Activated CD8-positive, alpha-beta T cell treated with anti-CD3 and anti-CD28 coated beads for 36 hours (primary cell): Measurements from ENCODE around the gene ETV6. TPM values are rescaled to one million over a fixed set of nuclear protein-coding genes. Genes with fewer than 3 reads are reported as not detected.

Source experiments
- ATAC-seq: fragments of 200-7000 bp; cut with Tn5 transposase; one replicate; pipeline ENCODE4 v1.10.0; 2021; ENCODE audit warnings: mild to moderate bottlenecking, moderate library complexity
- CTCF ChIA-PET: fragments of 350-600 bp; sonication (Branson Sonifier 250); formaldehyde crosslinking; loops from one replicate; lab custom pipeline; 2021; ENCODE audit warnings: antibody characterized with exemption; lab: Charles Lee
- POLR2A ChIA-PET: fragments of 350-600 bp; sonication (Branson Sonifier 250); formaldehyde crosslinking; loops from one replicate; lab custom pipeline; 2021; ENCODE audit warnings: antibody characterized with exemption; lab: Charles Lee
- DNase-seq: peaks from one replicate; pipeline ENCODE4 v3.0.0-alpha.2; 2020
- H3K27ac Mint-ChIP-seq: one replicate; pipeline ENCODE4 v1.8.0; 2021; ENCODE audit warnings: mild to moderate bottlenecking, mixed read lengths
- H3K27me3 Mint-ChIP-seq: one replicate; pipeline ENCODE4 v1.8.0; 2021; ENCODE audit warnings: mixed read lengths
- H3K36me3 Mint-ChIP-seq: one replicate; pipeline ENCODE4 v1.8.0; 2021; ENCODE audit warnings: low read depth, mixed read lengths
- H3K4me1 Mint-ChIP-seq: one replicate; pipeline ENCODE4 v1.8.0; 2021; ENCODE audit warnings: low read depth, mixed read lengths
- H3K4me3 Mint-ChIP-seq: one replicate; pipeline ENCODE4 v1.8.0; 2021; ENCODE audit warnings: mild to moderate bottlenecking, moderate library complexity, mixed read lengths
- H3K9me3 Mint-ChIP-seq: one replicate; pipeline ENCODE4 v1.8.0; 2021; ENCODE audit warnings: mixed read lengths
- intact Hi-C: fragments of 100-400 bp; cut with micrococcal nuclease; formaldehyde crosslinking; loops from one replicate; pipeline ENCODE4 v1.10.0; 2022
- total RNA-seq, 2 experiments: library from RNA; stranded (reverse); gene quantifications; one replicate each; pipeline ENCODE4 v1.2.3, GENCODE V29; 2021
- TF ChIP-seq, protein P1 (sequence below): fragments of 200-600 bp; IDR thresholded peaks from one replicate; pipeline ENCODE4 v1.8.0; 2022; ENCODE audit warnings: antibody characterized with exemption, mild to moderate bottlenecking

The ETV6 gene
- total RNA-seq, 2 experiments from 2014 or later = 20.5 to 22.7 TPM

DNA sequence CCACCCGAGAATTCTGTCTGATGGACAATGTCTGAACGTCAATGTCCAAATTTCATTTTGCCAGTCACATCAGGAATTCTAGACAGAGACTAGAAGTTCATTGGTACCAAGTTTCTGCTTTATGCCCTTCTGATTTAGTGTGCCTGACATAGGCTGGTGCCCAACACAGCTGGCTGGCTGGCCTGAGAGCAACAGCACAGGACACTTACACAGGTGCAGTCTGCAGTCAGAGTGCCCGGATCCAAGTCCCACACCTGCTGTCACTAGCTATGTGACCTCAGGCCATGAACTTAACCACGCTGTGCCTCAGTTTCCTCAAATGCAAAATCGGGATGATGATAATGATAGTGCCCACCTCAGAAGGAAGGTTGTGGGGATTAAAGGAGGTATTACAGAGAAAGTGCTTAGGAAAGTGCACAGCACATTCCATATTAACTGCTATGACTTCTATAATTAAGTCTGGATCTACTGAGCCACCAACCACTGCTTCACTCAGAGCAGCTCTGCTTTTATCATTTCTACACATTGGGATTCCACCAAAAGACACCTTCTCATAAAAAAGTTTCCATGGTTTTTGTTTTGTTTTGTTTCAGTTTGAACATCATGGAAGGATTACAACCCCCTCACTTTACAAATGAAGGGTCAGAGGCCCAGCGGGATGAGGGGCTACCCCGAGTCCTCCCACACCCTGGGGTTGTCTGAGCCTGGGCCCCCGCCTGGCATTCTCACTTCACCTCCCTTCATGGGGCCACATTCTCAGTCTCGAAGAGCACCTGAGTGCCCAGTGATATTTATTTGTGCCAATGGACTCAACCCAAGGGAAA is 252.4 kb downstream of the ETV6 start:
- peak; percentile 78 for DNase-seq
- TF ChIP-seq, protein P1, sequence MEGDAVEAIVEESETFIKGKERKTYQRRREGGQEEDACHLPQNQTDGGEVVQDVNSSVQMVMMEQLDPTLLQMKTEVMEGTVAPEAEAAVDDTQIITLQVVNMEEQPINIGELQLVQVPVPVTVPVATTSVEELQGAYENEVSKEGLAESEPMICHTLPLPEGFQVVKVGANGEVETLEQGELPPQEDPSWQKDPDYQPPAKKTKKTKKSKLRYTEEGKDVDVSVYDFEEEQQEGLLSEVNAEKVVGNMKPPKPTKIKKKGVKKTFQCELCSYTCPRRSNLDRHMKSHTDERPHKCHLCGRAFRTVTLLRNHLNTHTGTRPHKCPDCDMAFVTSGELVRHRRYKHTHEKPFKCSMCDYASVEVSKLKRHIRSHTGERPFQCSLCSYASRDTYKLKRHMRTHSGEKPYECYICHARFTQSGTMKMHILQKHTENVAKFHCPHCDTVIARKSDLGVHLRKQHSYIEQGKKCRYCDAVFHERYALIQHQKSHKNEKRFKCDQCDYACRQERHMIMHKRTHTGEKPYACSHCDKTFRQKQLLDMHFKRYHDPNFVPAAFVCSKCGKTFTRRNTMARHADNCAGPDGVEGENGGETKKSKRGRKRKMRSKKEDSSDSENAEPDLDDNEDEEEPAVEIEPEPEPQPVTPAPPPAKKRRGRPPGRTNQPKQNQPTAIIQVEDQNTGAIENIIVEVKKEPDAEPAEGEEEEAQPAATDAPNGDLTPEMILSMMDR = no peak
- intact Hi-C loops = loop anchor here (2.0 to 10.0 kb wide), 3 partner anchors 79 to 247 kb away; no protein-coding TSS in a partner anchor
- H3K4me1 Mint-ChIP-seq = peaks cover 45% of the 10 kb centered on the region
- ATAC-seq = peak; percentile 85
- peaks cover 8% of the 10 kb centered on the region for H3K27me3 Mint-ChIP-seq
- peak overlapping the region; percentile 26 for H3K4me3 Mint-ChIP-seq
- ChIA-PET POLR2A (interaction anchor here (0.8 to 1.3 kb wide), 2 partner anchors 108 to 132 kb away, joined by 3 to 11 read pairs; no protein-coding TSS in a partner anchor), CTCF (interaction anchor here (0.9 to 1.4 kb wide), 2 partner anchors 130 to 135 kb away, joined by 3 to 4 read pairs; no protein-coding TSS in a partner anchor)
- peak overlapping the region; percentile 69 for H3K27ac Mint-ChIP-seq
- peaks cover 4% of the 10 kb centered on the region for H3K36me3 Mint-ChIP-seq
- H3K9me3 Mint-ChIP-seq = peaks cover 5% of the 10 kb centered on the region

DNA sequence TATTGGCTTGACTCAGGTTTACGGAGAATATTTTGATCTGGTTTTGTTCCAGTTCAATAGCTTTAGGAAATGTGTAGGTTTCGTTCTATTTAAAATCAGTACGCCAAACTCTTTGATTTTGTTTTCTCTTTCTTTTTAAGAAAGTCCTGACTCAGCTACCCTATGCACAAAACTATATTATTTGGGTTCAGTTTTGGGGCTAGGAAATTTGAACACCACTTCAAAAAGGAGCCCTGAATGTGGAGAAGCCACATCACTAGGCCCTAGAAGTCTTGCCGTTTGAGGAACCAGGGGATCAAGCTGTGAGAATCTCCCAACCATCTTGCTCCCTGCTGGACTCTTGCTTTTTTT is 253.0 kb downstream of the ETV6 start:
- ChIA-PET POLR2A (interaction anchor here (1.3 kb wide), 1 partner anchor 107 kb away, joined by 11 read pairs; no protein-coding TSS in a partner anchor), CTCF (interaction anchor here (0.9 to 1.4 kb wide), 2 partner anchors 130 to 136 kb away, joined by 3 to 4 read pairs; no protein-coding TSS in a partner anchor)
- peaks cover 4% of the 10 kb centered on the region for H3K36me3 Mint-ChIP-seq
- TF ChIP-seq, protein P1 = no peak
- intact Hi-C loops = loop anchor here (2.0 to 10.0 kb wide), 3 partner anchors 78 to 248 kb away; no protein-coding TSS in a partner anchor
- H3K27ac Mint-ChIP-seq = peak overlapping the region; percentile 69
- H3K9me3 Mint-ChIP-seq = peaks cover 7% of the 10 kb centered on the region
- peaks cover 5% of the 10 kb centered on the region for H3K27me3 Mint-ChIP-seq
- DNase-seq = no peak
- no peak for ATAC-seq
- H3K4me3 Mint-ChIP-seq = peak overlapping the region; percentile 26
- peaks cover 45% of the 10 kb centered on the region for H3K4me1 Mint-ChIP-seq

DNA sequence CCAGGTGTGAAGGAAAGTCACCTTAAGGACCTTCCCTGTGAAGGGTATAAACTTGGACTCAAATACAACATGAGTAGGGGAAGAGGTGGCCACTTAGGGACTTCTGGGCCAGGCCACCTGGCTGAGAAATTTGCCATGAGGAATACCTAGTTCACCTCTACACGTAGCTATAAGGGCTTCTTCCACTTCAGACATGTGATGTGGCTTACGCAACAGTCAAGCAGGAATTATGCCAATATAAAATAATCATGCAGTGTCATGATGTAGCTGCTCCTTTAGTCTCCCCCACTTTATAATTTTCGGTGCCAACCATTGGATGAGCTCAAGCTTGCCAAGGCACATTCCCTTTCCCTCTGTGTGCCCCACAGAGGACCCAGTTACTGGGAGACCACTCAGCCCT is 254.7 kb downstream of the ETV6 start:
- H3K27ac Mint-ChIP-seq = no peak overlapping the region
- H3K27me3 Mint-ChIP-seq = peaks cover 4% of the 10 kb centered on the region
- POLR2A ChIA-PET = no interaction called here
- CTCF ChIA-PET = interaction anchor here (0.8 kb wide), 2 partner anchors 8 to 129 kb away, joined by 3 read pairs; no protein-coding TSS in a partner anchor
- ATAC-seq = no peak
- H3K36me3 Mint-ChIP-seq = peaks cover 7% of the 10 kb centered on the region
- TF ChIP-seq, protein P1 = no peak
- no peak for DNase-seq
- intact Hi-C loops = loop anchor here (10.0 kb wide), 1 partner anchor 249 kb away; no protein-coding TSS in a partner anchor
- no peak overlapping the region for H3K4me3 Mint-ChIP-seq
- peaks cover 43% of the 10 kb centered on the region for H3K4me1 Mint-ChIP-seq
- H3K9me3 Mint-ChIP-seq = peaks cover 16% of the 10 kb centered on the region

DNA sequence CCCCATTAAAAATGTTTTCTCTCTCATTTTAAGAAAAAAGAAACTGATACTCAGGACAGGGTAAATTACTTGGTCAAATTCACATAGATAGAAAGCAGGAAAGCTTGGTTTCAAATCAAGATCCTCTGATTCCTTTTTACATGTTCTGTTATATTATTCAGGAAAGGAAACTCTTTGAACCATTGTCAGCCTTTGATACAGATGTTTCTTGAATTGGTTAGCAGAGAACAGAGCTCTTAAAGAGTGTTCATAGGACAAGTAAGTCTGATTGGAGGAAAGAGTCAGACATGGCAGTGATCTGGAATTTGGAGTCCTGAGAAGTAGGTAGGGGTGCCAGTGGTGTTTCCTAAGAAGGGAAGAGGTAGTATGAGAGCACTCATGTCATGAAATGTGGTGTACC is 256.1 kb downstream of the ETV6 start:
- peaks cover 19% of the 10 kb centered on the region for H3K9me3 Mint-ChIP-seq
- no peak overlapping the region for H3K4me3 Mint-ChIP-seq
- DNase-seq (no peak), ATAC-seq (no peak)
- intact Hi-C loops = loop anchor here (10.0 kb wide), 1 partner anchor 251 kb away; no protein-coding TSS in a partner anchor
- H3K36me3 Mint-ChIP-seq = peaks cover 7% of the 10 kb centered on the region
- TF ChIP-seq, protein P1 = no peak
- ChIA-PET POLR2A (interaction anchor here (0.7 kb wide), 1 partner anchor 256 kb away, joined by 3 read pairs; the partner anchor contains the start of gene ETV6), CTCF (interaction anchor here (1.1 kb wide), 1 partner anchor 91 kb away, joined by 3 read pairs; no protein-coding TSS in a partner anchor)
- H3K27ac Mint-ChIP-seq = no peak overlapping the region
- peaks cover 36% of the 10 kb centered on the region for H3K4me1 Mint-ChIP-seq
- H3K27me3 Mint-ChIP-seq = peaks cover 4% of the 10 kb centered on the region
